Caki2 (cell line): Measurements from ENCODE around the gene MYBPHL. TPM values are rescaled to one million over a fixed set of nuclear protein-coding genes. Genes with fewer than 3 reads are reported as not detected.
A peak's percentile ranks its signal among the peaks of the same experiment; 100 is the strongest.

Experiments
- DNase-seq: peaks from one replicate; pipeline ENCODE4 v3.0.0-alpha.2; 2015; ENCODE audit warnings: low read depth
- in situ Hi-C: cut with HindIII; loops from 2 replicates; pipeline ENCODE4 v1.10.0; 2016; ENCODE audit warnings: low sequenced_read_pairs, low pct_unique_long_range_greater_than_20kb, mixed read lengths
- total RNA-seq: library from RNA; depleted of rRNA; stranded (reverse); fragments of >200 nt; shearing (Covaris generic); gene quantifications from 2 replicates; pipeline ENCODE4 v1.2.3, GENCODE V29; 2014; ENCODE audit warnings: low replicate concordance

Gene MYBPHL
- total RNA-seq, 1 experiment from 2014 or later = not detected

DNA sequence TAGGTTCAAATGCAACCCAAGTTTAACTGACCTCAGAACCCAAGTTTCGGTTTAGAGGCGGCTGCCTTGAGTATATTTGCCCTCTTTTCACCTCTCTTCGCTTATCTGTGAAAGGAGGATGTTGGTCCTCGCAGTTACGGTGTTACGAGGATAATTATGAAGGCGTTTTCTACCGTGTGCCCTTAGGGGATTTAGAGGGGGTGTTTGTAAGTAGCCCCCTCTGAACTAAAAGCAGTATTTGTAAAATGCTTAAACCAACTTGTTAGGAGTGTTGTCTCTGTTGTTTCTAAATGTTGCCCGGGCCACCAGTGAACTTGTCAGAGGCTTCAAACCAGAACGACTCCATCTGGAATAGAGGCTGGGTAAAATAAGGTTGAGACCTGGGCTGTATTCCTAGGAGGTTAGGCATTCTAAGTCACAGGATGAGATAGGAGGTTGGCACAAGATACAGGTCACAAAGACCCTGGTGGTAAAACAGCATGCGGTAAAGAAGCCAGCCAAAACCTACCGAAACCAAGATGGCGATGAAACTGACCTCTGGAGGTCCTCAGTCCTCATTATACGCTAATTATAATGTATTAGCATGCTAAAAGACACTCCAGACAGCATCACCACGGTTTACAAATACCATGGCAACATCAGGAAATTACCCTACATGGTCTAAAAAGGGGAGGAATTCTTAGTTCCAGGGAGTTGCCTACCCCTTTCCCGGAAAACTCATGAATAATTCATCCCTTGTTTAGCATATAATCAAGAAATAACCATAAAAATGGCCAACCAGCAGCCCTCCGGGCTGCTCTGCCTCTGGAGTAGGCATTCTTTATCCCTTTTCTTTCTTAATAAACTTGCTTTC, 22.8 kb downstream of the MYBPHL start:
- no peak for DNase-seq
- in situ Hi-C loops = no loop called here

DNA sequence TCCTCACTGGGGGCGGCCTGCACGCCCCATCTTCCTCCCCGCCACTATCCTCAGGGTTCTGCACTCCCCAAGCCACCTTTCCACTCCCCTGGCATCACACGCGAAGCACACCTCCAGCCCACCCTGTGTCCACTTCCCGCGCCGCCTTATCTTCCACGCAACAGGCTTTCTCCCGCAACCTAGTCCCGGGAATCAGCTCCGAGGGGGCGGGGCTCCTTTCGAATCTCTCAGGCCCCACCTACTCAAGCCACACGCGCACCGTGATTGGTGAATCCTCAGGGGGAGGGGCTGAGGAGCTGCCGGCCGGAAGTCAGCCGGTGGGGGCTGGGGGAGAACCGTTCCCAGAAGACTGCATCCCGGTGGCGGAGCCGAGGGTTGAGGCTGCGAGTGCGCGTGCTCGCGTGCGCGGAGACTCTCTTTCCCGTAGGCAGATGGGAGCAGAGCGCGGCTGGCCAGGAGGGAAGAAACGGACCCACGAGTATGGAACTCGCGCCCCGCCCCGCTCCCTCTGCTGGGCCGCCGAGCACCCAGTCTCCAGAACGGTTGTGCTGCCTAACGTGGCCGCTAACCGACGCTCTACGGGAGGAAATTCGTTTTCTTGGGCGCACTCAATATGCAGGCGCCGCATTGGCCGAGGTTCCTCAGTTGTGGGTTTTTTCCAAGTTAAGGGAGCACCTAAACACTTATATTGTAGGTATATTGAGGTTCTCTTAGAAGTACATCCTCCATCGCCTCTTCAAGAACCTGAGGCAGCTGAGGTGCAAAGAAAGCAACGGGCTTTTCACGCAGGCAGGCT, 23.7 kb downstream of the MYBPHL start, which contains the start of gene PSRC1:
Gene PSRC1, minus strand, starts transcription at position 194 of the 796 bp plus-strand sequence.
- in situ Hi-C loops = no loop called here
- peak; percentile 90 for DNase-seq

DNA sequence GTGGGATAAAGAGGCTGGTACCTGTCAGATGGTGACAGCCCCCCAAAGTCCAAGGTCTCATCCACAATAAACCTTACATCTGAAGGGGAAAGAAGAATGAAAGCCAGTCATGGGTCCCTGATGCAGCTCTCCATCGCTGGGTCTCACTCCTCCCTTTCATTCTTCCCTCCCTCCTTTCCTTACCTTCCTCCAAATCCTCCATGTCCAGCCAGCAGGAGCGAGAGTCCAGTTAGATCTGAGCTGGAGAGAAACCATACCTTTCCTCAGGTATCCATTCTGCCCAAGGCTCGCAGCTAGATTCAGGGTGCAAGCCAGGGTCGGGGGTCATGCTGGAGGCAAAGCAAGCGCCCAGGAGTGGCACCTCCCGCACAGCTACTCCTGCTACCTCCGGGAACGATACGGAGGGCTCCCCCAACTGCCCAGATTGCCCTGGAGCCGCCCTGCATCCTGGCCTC, 24.3 kb downstream of the MYBPHL start:
- in situ Hi-C loops = no loop called here
- no peak for DNase-seq

DNA sequence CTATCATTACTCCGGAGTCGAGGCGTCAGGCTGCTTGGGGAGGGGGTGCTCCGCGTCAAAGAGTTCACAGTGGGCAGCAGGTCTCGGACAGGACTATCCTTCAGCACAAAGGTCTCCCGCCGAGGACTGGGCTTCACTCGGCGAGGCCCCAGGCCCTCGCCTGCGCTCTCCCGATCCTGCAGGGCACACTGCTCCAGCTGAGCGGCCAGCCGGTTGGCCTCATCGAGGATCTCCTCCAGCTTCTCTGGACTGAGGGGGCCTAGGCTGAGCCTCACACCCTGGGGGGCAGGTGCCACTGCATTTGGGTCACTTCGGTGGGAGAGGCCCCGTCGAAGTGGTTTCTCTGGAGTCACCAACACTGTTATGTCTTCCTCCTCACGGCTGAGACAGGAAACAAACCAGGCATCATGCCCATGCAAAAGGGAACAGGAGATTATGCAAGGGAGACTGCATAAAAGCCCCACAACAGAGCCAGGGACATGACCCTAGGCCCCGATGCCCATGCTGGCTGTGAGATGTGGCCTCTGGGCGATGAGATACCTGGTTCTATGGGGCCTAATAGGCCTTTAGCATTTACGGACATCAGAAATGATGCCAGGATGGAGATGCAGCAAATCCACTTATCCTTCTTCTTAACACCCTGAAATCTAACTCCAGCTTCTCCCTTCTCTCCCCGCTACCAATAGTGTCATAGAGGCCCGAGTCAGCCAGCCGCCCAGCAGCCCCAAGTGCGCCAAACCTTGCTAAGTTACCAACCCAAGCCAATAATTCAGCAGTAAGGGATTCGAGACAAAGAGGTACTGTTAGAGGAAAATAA, 24.9 kb downstream of the MYBPHL start:
- in situ Hi-C loops = no loop called here
- DNase-seq = no peak

DNA sequence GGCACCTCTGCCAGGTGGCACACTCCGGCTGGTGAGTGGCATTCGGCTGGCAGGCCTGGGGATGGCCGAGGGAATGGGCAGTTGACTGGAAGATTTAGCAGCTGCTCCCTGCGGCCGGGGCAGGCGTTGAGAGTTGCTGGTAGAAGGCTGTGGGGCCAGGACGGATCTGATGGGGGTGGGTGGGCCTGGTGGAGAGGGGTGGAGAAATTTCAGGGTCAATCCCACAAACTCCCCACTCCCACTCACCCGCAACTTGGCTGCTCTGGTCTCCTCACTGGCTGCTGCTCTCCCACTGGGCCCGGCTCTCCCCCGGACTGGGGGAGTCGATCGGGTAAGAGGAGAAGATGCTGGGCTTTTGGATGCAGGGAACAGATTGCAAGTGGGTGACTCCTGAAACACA, 25.9 kb downstream of the MYBPHL start:
- DNase-seq = no peak
- in situ Hi-C loops = no loop called here

DNA sequence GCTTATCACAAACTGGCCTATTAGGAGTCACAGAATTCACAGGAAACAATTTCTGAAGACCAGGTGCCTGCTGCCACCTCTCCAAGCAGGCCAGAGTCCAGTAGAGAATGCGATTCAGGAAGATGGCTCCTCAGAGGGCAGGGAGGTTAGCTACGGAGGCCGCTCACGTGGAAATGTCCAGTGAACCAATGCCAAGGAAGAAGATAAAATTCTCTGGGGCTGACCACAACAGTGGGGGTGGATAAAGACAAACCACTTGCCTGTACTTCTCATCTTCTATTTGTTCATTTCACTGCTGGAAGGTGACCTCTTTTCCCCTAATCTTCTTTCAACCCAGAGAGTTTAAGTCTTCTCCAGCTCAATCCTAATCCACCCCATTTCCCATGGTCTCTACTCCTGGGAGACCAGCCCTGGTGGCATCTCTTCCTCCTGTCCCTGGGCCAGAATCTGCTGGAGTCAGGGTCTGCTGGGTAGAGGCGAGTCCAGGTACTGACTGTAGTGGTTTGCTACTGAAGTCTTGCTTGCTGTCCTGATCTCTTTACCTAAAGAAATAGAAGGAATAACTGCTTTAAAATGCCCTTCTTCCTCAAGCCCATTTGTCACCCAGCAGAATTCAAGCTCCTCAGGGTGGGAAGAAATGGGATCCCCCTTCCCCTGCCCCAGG, 27.1 kb downstream of the MYBPHL start:
- no peak for DNase-seq
- in situ Hi-C loops = no loop called here

DNA sequence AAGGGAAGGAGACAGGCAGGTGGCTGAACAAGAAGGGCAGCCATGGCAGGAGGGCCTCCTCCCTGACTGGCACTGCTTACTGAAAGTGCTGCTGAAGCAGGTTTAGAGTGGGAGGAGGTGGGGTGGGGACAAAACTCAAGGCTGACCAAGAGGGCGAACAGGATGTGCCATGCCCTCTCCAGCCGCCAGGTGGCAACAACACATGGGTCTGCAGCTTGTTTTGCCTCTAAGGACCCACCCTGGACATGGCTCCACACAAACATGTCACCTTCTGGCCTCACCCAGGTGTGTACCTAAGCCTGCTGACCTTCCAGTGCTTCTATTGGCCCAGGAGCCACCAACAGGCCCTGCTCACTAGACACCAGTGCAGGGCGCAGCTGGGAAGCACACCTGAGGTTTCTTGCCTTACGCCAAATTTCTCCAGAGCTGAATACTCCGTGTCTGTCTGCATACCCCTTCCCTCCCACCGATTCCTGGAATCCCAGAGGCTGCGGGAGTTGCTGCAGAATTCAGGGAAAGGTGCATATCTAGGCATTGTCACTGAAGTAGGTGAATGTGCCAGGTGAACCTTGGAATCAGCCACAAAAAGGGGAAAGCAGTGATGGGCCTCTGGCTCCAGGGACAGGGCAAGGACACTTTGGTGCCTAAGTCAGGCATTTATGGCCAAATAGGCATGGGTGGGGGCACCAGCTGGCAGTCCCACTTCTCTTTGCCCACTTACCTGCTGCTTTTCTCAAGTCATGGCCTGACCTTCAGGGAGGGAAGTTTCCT, 29.2 kb downstream of the MYBPHL start:
- DNase-seq = peak; percentile 59

DNA sequence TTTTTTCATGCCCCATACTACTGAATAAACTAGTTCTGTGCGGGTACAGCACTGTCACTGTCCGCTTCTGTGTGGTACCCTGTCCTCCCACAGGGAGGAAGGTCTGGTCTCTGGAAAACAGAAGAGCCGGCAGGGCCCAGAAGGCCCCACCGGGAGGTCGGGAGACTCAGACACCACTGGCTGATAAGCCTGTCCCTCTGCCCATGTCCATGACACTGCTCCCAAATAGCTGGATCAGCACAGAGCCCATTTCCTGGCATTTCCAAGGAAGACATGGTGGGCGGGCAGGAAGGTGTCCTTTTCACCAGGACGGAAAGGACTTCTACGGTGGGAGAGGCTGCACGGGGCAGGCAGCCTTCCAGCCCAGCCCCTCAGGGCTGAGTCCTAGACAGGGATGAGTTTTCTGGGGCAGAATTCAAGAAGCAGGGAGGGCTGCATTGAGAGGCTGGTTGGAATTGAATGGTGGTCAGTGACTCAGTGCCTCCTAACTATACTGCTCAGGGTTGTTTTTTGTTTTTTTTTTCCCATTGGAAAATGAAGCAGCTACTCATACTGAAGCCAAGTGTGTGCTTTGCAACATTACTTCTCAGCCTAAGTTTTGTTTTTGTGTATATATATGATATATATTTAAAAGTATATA, 31.0 kb downstream of the MYBPHL start:
- in situ Hi-C loops = no loop called here
- DNase-seq = no peak

More for the DNA sequence above, 29.2 kb downstream of the MYBPHL start:
- in situ Hi-C loops = no loop called here

DNA sequence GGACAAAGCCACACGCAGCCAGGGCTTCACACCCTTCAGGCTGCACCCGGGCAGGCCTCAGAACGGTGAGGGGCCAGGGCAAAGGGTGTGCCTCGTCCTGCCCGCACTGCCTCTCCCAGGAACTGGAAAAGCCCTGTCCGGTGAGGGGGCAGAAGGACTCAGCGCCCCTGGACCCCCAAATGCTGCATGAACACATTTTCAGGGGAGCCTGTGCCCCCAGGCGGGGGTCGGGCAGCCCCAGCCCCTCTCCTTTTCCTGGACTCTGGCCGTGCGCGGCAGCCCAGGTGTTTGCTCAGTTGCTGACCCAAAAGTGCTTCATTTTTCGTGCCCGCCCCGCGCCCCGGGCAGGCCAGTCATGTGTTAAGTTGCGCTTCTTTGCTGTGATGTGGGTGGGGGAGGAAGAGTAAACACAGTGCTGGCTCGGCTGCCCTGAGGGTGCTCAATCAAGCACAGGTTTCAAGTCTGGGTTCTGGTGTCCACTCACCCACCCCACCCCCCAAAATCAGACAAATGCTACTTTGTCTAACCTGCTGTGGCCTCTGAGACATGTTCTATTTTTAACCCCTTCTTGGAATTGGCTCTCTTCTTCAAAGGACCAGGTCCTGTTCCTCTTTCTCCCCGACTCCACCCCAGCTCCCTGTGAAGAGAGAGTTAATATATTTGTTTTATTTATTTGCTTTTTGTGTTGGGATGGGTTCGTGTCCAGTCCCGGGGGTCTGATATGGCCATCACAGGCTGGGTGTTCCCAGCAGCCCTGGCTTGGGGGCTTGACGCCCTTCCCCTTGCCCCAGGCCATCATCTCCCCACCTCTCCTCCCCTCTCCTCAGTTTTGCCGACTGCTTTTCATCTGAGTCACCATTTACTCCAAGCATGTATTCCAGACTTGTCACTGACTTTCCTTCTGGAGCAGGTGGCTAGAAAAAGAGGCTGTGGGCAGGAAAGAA, 32.0 kb downstream of the MYBPHL start:
- peak; percentile 85 for DNase-seq
- in situ Hi-C loops = no loop called here

DNA sequence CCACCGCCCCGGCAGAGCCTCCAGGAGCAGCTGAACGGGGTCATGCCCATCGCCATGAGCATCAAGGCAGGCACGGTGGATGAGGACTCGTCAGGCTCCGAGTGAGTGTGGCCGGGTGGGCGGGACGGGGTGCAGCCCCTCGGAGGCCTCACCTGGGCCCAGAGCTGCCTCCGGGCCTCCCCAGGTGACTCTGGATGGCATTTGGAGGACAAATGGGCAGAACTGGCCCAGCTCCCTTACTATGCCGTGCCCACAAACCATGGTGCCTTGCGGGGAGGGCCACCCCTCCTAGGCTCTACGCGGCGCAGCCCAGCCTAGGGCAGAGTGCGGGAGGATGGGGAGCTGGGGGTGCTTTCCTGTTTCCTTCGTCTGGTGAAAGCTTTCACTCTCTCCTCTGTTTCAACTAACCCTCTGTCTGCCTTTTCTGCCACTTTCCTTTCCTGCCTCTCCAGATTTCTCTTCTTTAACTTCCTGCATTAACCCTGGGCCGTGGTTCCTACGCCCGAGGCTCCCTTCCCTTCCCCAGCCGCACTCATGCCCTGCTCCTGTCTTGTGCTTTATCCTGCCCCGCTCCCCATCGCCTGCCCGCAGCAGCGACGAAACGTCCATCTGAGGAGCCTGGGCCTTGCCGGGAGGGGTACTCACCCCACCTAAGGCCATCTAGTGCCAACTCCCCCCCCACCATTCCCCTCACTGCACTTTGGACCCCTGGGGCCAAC, 33.1 kb downstream of the MYBPHL start:
- in situ Hi-C loops = no loop called here
- DNase-seq = no peak

DNA sequence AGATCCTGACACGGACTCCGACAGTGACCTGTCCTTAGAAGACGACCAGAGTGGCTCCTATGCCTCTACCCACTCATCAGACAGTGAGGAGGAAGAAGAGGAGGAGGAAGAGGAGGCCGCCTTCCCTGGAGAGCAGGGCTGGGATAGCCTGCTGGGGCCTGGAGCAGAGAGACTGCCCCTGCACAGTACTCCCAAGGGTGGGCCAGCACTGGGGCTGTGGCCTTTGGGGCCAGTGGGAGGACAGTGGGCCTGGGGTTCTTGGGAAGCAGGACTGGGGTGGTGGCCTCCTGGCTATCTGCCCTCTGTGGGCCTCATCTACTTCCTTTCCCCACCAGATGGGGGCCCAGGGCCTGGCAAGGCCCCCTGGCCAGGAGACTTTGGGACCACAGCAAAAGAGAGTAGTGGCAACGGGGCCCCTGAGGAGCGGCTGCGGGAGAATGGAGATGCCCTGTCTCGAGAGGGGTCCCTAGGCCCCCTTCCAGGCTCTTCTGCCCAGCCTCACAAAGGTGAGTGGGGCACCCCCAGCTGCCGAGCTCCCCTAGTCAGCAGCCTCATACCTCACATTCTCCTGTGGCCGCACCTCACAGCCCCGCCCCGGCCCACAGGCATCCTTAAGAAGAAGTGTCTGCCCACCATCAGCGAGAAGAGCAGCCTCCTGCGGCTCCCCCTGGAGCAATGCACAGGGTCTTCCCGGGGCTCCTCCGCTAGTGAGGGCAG, 33.8 kb downstream of the MYBPHL start:
- in situ Hi-C loops = no loop called here
- DNase-seq = no peak

DNA sequence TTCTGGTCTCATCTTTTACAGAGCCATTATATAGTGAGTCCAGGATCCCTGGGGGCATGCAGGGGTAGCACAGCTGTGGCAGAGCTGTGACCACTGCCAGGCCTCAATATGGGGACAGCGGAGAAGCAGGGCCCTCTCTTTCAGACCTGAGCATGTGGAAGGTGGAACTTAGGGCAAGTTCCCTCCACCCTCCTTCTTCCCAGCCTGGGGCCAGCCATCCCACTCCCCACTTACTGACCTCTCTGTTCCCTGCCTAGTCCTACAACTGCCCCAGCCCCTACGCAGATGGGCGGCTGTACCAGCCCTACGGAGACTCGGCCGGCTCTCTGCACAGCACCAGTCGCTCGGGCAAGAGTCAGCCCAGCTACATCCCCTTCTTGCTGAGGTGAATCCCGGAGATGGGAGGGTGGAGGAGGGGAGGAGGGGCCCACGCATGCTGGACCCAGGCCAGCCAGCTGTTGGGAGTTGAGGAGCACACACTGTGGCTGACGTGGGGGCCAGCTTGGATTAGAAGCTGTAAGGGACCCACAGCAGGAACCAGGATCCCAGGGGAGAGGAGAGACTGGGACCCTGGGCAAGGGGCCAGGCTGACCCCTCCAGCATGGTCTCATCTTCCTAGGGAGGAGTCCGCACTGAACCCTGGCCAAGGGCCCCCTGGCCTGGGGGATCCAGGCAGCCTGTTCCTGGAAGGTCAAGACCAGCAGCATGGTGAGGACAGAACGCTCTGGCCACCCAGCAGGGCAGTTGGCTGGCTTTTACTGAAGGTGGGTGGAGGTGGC, 34.6 kb downstream of the MYBPHL start:
- in situ Hi-C loops = no loop called here
- DNase-seq = no peak

DNA sequence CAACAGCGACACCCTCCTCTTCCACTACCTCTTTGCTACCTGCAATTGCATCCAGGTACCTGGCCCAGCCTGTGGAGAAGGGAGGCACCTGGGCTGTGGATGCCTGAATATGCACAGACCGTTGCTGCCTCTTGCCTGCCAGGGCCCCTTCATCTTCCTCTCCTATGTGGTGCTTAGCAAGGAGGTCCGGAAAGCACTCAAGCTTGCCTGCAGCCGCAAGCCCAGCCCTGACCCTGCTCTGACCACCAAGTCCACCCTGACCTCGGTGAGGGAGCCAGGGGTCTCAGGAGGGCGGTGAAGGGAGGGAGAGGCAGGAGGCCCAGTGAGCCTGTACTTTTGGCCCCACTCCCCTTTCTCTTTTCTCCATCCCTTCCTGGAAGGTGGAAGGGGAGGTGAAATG, 35.4 kb downstream of the MYBPHL start:
- no peak for DNase-seq
- in situ Hi-C loops = no loop called here
